A673 (cell line): ENCODE results near the gene ANKRD29. TPM values are rescaled to one million over a fixed set of nuclear protein-coding genes. Genes with fewer than 3 reads are reported as not detected.

Experiments
- BruUV-seq: library from RNA; stranded (reverse); fragments of 400-500 nt; replicated peaks from 2 replicates; lab custom pipeline; 2021; lab: Mats Ljungman, UMichigan
- CTCF ChIA-PET: fragments of 300-600 bp; sonication (Branson Sonifier 250); formaldehyde crosslinking; loops from one replicate; lab custom pipeline; 2022; ENCODE audit warnings: antibody characterized with exemption; lab: Charles Lee
- POLR2A ChIA-PET: fragments of 300-600 bp; sonication (Branson Sonifier 250); formaldehyde crosslinking; loops from one replicate; lab custom pipeline; 2022; ENCODE audit warnings: antibody characterized with exemption; ENCODE audit not compliant: low non-redundant PET; lab: Charles Lee
- DNase-seq: peaks from one replicate; pipeline ENCODE4 v3.0.0-alpha.2; 2015; ENCODE audit warnings: low spot score
- H3K27ac ChIP-seq: fragments of 200-600 bp; sonication (generic); 2 replicates; pipeline ENCODE4 v1.5.1; 2016; ENCODE audit warnings: mixed run types, low read depth, mild to moderate bottlenecking, mixed read lengths, antibody characterized with exemption, low read length; ENCODE audit not compliant: poor library complexity, severe bottlenecking
- H3K27me3 ChIP-seq: fragments of 200-600 bp; sonication (generic); replicated peaks from 2 replicates; pipeline ENCODE4 v1.6.1; 2017; ENCODE audit warnings: mixed run types, low read depth, mild to moderate bottlenecking, mixed read lengths, antibody characterized with exemption, low read length; ENCODE audit not compliant: insufficient read depth, poor library complexity
- H3K36me3 ChIP-seq: fragments of 200-600 bp; sonication (generic); 2 replicates; pipeline ENCODE4 v1.6.1; 2016; ENCODE audit warnings: mixed run types, mild to moderate bottlenecking, mixed read lengths, antibody characterized with exemption, low read length; ENCODE audit not compliant: insufficient read depth, poor library complexity, severe bottlenecking
- H3K4me1 ChIP-seq: fragments of 200-600 bp; sonication (generic); 2 replicates; pipeline ENCODE4 v1.6.1; 2017; ENCODE audit warnings: mixed run types, mild to moderate bottlenecking, mixed read lengths, antibody characterized with exemption, low read length; ENCODE audit not compliant: insufficient read depth, poor library complexity, severe bottlenecking
- H3K4me3 ChIP-seq: fragments of 200-600 bp; sonication (generic); 2 replicates; pipeline ENCODE4 v1.5.1; 2016; ENCODE audit warnings: low read depth, mixed run types, mild to moderate bottlenecking, mixed read lengths, low read length; ENCODE audit not compliant: poor library complexity, severe bottlenecking
- H3K9me3 ChIP-seq: fragments of 200-600 bp; sonication (generic); 2 replicates; pipeline ENCODE4 v1.6.1; 2016; ENCODE audit warnings: mixed run types, low read depth, mild to moderate bottlenecking, mixed read lengths, antibody characterized with exemption, low read length; ENCODE audit not compliant: poor library complexity, severe bottlenecking
- CTCF ChIP-seq: fragments of 300-800, 200-600 bp; sonication (generic); conservative IDR thresholded peaks from 2 replicates; pipeline ENCODE4 v1.5.1; 2017; ENCODE audit warnings: low read depth, mild to moderate bottlenecking, antibody characterized with exemption, low read length, moderate library complexity, mixed read lengths
- EZH2 ChIP-seq: fragments of 200-600 bp; sonication (generic); IDR thresholded peaks from 2 replicates; pipeline ENCODE4 v1.6.1; 2017; ENCODE audit warnings: borderline replicate concordance, low read depth, mild to moderate bottlenecking, mixed read lengths, antibody characterized with exemption, low read length; ENCODE audit not compliant: poor library complexity, severe bottlenecking
- intact Hi-C: fragments of 100-400 bp; cut with micrococcal nuclease; formaldehyde crosslinking; loops from one replicate; pipeline ENCODE4 v1.10.0; 2022; ENCODE audit not compliant: unreplicated experiment
- total RNA-seq: library from RNA; stranded (reverse); gene quantifications from 2 replicates; pipeline ENCODE4 v1.2.3, GENCODE V29; 2021

ANKRD29 gene
- total RNA-seq, 1 experiment from 2014 or later, result 2.6 TPM

GRCh38 chr18:23648940-23649607 lies 13.6 kb downstream of the ANKRD29 start:
- no TSS peak for BruUV-seq
- intact Hi-C loops, result no loop called here
- CTCF ChIA-PET, result no interaction called here
- Histone ChIP-seq H3K9me3 (no peaks in the 10 kb centered on the region), H3K4me1 (peaks cover 11% of the 10 kb centered on the region), H3K36me3 (no peaks in the 10 kb centered on the region), H3K27me3 (no peaks in the 10 kb centered on the region), H3K27ac (no peak overlapping the region), H3K4me3 (no peak overlapping the region)
- no peak for DNase-seq
- TF ChIP-seq CTCF (no peak), EZH2 (no peak)
- POLR2A ChIA-PET, result no interaction called here

DNA sequence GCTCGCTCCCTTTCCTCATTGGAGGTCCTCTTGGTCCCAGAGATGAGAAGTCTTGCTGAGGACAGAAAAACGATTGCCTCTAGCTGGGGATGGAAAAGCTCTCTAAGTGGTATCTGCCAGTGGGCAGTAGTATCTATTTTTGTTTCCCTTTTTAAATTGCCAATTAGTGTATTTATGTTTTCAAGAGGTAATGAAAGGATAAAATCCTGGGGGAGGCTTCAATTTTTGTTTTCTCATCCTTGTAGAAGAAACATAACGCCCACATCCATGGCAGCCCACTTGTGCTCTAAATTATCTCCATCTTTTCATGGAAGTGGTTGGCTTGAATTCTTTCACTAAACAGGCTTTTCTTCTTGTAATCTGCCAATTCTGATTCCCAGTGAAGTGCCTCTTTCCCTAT lies 14.3 kb downstream of the ANKRD29 start:
- TF ChIP-seq CTCF, result no peak
- TF ChIP-seq EZH2, result no peak
- no peaks in the 10 kb centered on the region for H3K9me3 ChIP-seq
- intact Hi-C loops, result no loop called here
- no TSS peak for BruUV-seq
- no peak for DNase-seq
- H3K27ac ChIP-seq, result no peak overlapping the region
- H3K4me1 ChIP-seq, result peaks cover 11% of the 10 kb centered on the region
- no peaks in the 10 kb centered on the region for H3K36me3 ChIP-seq
- H3K27me3 ChIP-seq, result no peaks in the 10 kb centered on the region
- H3K4me3 ChIP-seq, result no peak overlapping the region
- ChIA-PET POLR2A (no interaction called here), CTCF (no interaction called here)

DNA sequence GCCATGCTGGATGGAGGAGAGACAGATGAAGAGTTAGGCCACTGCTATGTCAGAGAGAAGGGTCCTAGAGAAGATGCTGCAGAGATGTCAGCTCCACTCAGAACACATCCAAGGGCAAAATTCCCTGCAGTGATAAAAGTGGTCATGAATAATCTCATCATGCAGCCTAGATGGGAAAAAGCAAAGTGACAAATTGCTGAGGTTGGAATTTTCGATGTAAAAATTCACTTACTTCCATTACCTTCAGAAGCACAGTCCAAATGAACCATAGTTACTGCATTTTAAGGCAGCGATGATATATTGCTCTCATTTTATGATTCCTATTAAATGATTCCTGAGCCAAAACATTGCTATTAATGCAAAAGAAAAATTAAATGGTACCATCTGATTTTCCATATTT lies 16.4 kb downstream of the ANKRD29 start:
- no TSS peak for BruUV-seq
- CTCF ChIA-PET, result no interaction called here
- intact Hi-C loops, result no loop called here
- TF ChIP-seq EZH2 (no peak), CTCF (no peak)
- H3K4me3 ChIP-seq, result no peak overlapping the region
- no peaks in the 10 kb centered on the region for H3K27me3 ChIP-seq
- H3K36me3 ChIP-seq, result no peaks in the 10 kb centered on the region
- POLR2A ChIA-PET, result no interaction called here
- H3K27ac ChIP-seq, result no peak overlapping the region
- no peak for DNase-seq
- H3K9me3 ChIP-seq, result no peaks in the 10 kb centered on the region
- peaks cover 5% of the 10 kb centered on the region for H3K4me1 ChIP-seq
